NCI-H226 (cell line): ENCODE measurements around the gene SNX21.

Experiments used
- DNase-seq: peaks from one replicate; pipeline ENCODE4 v3.0.0-alpha.2; 2015

The SNX21 gene

GRCh38 chr20:45883100-45883469 is 49.5 kb downstream of the SNX21 start:
- no peak for DNase-seq

DNA sequence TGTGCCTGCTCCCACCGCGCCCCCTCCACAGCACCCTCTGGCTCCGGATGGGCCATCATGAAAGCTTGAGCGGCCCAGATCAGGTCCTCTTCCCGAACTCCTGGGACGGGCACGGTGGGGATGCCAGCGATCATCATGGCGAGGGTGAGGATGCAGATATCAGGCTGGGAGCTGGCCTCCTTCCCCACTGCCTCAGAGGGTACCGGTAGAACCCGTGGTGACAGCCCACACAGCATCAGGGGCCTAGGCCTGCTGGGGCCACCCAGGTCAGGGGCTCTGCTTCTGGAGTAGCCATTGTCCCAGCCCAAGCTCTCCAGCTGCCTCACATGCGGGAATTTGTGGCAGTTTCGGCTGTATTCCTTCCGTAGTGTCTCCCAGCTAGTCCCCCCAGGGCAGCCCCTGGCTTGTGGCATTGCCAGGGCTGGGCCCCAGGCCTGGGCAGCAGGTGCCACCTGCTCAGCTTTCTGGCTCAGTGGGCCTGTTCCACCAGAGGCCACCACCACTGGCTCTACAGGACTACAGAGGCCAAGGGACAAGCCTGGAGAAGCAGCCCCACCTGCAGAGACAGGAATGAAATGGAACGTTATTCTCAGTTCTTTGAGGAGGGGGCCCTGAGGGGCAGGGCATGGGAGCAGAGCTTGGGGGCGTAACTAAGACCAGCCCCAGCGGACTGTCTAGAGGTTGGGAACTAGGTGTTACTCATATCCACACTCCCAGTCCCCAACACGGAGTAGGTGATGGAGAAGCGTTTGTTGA is 53.2 kb downstream of the SNX21 start:
- no peak for DNase-seq

DNA sequence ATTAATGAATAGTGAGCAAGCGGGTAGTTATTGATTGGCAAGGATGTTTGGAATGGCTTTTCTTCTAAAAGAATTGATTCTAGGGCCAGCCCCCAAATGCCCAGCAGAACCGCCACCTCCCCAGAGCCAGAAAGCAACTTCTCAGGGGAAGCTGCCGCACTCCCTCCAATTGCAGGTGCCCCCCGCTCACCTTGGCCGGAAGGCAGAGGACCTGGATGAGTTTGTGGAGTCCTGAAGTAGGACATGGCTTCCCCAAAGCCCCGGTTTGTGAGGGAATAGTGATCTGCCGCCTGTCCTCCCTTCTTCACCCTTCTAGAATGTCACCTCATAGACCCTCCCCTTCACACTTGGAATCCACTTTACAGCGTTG is 53.7 kb downstream of the SNX21 start, which contains the start of gene SPATA25:
Gene SPATA25, minus strand, starts transcription at position 277 of the 370 bp plus-strand sequence. Its CDS starts 32 bp downstream, at position 245.
- no peak for DNase-seq

GRCh38 chr20:45888681-45889080 is 55.1 kb downstream of the SNX21 start:
- DNase-seq, result no peak

GRCh38 chr20:45890077-45890984 is 56.7 kb downstream of the SNX21 start:
- DNase-seq, result no peak

GRCh38 chr20:45890985-45891983 is 57.7 kb downstream of the SNX21 start, which contains the start of the genes CTSA and NEURL2:
Gene CTSA (plus strand): TSS chr20:45891335. CDS start chr20:45891569, 234 bp downstream.
Gene NEURL2 (minus strand): TSS chr20:45891208. CDS start chr20:45890991, 217 bp downstream.
- peak; percentile 80 for DNase-seq

- peak; percentile 16 for DNase-seq
Observed at GRCh38 chr20:45892049-45892825, 58.6 kb downstream of the SNX21 start.
